ENCODE results near the gene TRIM6. TPM values are rescaled to one million over a fixed set of nuclear protein-coding genes. Genes with fewer than 3 reads are reported as not detected.
"Not testable (repeated sequence)": the region's sequence is repeated elsewhere in the genome, so short reads cannot be mapped to it uniquely, and the experiment has no call there.

TRIM6 gene
- total RNA-seq, 1 donor from 2014 or later: 0.64 TPM

GRCh38 chr11:5577101-5577500 lies 19.3 kb upstream of the TRIM6 start:
- DNase-seq: no peak
- Mint-ChIP-seq H3K4me1 (ENCODE audit: low read depth, unreplicated experiment) (no peaks in the 10 kb centered on the region), H3K27me3 (ENCODE audit: unreplicated experiment) (no peaks in the 10 kb centered on the region), H3K36me3 (ENCODE audit: unreplicated experiment) (no peaks in the 10 kb centered on the region), H3K9me3 (ENCODE audit: unreplicated experiment) (no peaks in the 10 kb centered on the region), H3K27ac (ENCODE audit: unreplicated experiment) (no peak overlapping the region), H3K4me3 (ENCODE audit: unreplicated experiment) (no peak overlapping the region)
- TF ChIP-seq, protein P1, sequence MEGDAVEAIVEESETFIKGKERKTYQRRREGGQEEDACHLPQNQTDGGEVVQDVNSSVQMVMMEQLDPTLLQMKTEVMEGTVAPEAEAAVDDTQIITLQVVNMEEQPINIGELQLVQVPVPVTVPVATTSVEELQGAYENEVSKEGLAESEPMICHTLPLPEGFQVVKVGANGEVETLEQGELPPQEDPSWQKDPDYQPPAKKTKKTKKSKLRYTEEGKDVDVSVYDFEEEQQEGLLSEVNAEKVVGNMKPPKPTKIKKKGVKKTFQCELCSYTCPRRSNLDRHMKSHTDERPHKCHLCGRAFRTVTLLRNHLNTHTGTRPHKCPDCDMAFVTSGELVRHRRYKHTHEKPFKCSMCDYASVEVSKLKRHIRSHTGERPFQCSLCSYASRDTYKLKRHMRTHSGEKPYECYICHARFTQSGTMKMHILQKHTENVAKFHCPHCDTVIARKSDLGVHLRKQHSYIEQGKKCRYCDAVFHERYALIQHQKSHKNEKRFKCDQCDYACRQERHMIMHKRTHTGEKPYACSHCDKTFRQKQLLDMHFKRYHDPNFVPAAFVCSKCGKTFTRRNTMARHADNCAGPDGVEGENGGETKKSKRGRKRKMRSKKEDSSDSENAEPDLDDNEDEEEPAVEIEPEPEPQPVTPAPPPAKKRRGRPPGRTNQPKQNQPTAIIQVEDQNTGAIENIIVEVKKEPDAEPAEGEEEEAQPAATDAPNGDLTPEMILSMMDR (IDR thresholded peaks at IDR 0.05; ENCODE audit: partially characterized antibody, unreplicated experiment): no peak

DNA sequence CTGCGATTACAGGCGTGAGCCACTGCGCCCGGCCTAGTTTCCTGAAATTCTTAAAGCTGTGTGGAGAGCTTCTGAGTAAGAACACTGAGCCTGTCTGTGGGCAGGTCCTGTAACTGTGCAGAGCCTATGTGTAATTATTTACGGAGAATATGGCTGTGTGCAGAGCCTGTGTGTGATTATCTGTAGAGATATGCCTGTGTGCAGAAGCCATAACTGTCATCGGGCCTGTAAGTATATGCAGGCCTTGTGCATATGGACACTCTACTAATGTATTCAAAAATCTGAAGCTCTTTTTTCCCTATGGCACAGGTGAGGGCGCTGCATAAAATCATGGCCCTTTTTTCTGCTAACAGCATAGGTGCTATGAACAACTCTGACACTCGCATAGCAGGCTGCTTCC lies 15.9 kb upstream of the TRIM6 start, which contains the start of gene OR52B6:
TSS of gene OR52B6 (plus strand) at position 301 of the 400 bp plus-strand sequence. CDS start at position 301, 0 bp downstream.
- H3K4me3 Mint-ChIP-seq (ENCODE audit: unreplicated experiment): no peak within 1 kb of the TSS
- H3K9me3 Mint-ChIP-seq (ENCODE audit: unreplicated experiment): no peaks in the 10 kb centered on the region
- H3K36me3 Mint-ChIP-seq (ENCODE audit: unreplicated experiment): no peaks in the 10 kb centered on the region
- no peaks in the 10 kb centered on the region for H3K27me3 Mint-ChIP-seq (ENCODE audit: unreplicated experiment)
- no peak for DNase-seq
- TF ChIP-seq, protein P1 (IDR thresholded peaks at IDR 0.05; ENCODE audit: partially characterized antibody, unreplicated experiment): no peak
- H3K4me1 Mint-ChIP-seq (ENCODE audit: low read depth, unreplicated experiment): no peaks in the 10 kb centered on the region
- no peak within 1 kb of the TSS for H3K27ac Mint-ChIP-seq (ENCODE audit: unreplicated experiment)

DNA sequence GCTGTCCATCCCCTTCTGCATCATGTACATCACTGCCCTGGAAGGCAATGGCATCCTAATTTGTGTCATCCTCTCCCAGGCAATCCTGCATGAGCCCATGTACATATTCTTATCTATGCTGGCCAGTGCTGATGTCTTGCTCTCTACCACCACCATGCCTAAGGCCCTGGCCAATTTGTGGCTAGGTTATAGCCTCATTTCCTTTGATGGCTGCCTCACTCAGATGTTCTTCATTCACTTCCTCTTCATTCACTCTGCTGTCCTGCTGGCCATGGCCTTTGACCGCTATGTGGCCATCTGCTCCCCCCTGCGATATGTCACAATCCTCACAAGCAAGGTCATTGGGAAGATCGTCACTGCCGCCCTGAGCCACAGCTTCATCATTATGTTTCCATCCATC lies 15.4 kb upstream of the TRIM6 start:
- no peaks in the 10 kb centered on the region for H3K9me3 Mint-ChIP-seq (ENCODE audit: unreplicated experiment)
- H3K27me3 Mint-ChIP-seq (ENCODE audit: unreplicated experiment): no peaks in the 10 kb centered on the region
- no peak overlapping the region for H3K27ac Mint-ChIP-seq (ENCODE audit: unreplicated experiment)
- no peaks in the 10 kb centered on the region for H3K36me3 Mint-ChIP-seq (ENCODE audit: unreplicated experiment)
- DNase-seq: no peak
- H3K4me3 Mint-ChIP-seq (ENCODE audit: unreplicated experiment): no peak overlapping the region
- H3K4me1 Mint-ChIP-seq (ENCODE audit: low read depth, unreplicated experiment): no peaks in the 10 kb centered on the region
- TF ChIP-seq, protein P1 (IDR thresholded peaks at IDR 0.05; ENCODE audit: partially characterized antibody, unreplicated experiment): no peak

DNA sequence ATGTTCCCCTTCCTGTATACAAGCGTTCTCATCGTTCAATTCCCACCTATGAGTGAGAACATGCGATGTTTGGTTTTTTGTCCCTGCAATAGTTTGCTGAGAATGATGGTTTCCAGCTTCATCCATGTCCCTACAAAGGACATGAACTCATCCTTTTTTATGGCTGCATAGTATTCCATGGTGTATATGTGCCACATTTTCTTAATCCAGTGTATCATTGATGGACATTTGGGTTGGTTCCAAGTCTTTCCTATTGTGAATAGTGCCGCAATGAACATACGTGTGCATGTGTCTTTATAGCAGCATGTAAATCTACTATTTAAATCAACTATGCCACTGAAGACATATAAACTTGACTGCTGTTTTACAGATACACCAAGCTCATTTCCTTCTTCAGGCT lies 12.0 kb upstream of the TRIM6 start:
- not testable (repeated sequence) for H3K9me3 Mint-ChIP-seq (ENCODE audit: unreplicated experiment); H3K27ac Mint-ChIP-seq (ENCODE audit: unreplicated experiment); H3K36me3 Mint-ChIP-seq (ENCODE audit: unreplicated experiment); H3K27me3 Mint-ChIP-seq (ENCODE audit: unreplicated experiment); H3K4me1 Mint-ChIP-seq (ENCODE audit: low read depth, unreplicated experiment); H3K4me3 Mint-ChIP-seq (ENCODE audit: unreplicated experiment); DNase-seq

GRCh38 chr11:5589906-5590305 lies 6.5 kb upstream of the TRIM6 start:
- not testable (repeated sequence) for DNase-seq; H3K36me3 Mint-ChIP-seq (ENCODE audit: unreplicated experiment); H3K4me3 Mint-ChIP-seq (ENCODE audit: unreplicated experiment); H3K9me3 Mint-ChIP-seq (ENCODE audit: unreplicated experiment); H3K27ac Mint-ChIP-seq (ENCODE audit: unreplicated experiment); H3K4me1 Mint-ChIP-seq (ENCODE audit: low read depth, unreplicated experiment); H3K27me3 Mint-ChIP-seq (ENCODE audit: unreplicated experiment)

GRCh38 chr11:5591613-5592012 lies 4.8 kb upstream of the TRIM6 start:
- peaks cover 5% of the 10 kb centered on the region for H3K27me3 Mint-ChIP-seq (ENCODE audit: unreplicated experiment)
- peaks cover 5% of the 10 kb centered on the region for H3K36me3 Mint-ChIP-seq (ENCODE audit: unreplicated experiment)
- H3K9me3 Mint-ChIP-seq (ENCODE audit: unreplicated experiment): peaks cover 3% of the 10 kb centered on the region
- no peaks in the 10 kb centered on the region for H3K4me1 Mint-ChIP-seq (ENCODE audit: low read depth, unreplicated experiment)
- H3K4me3 Mint-ChIP-seq (ENCODE audit: unreplicated experiment): no peak overlapping the region
- H3K27ac Mint-ChIP-seq (ENCODE audit: unreplicated experiment): no peak overlapping the region
- DNase-seq: no peak
- TF ChIP-seq, protein P1 (IDR thresholded peaks at IDR 0.05; ENCODE audit: partially characterized antibody, unreplicated experiment): no peak

Measured in glutamatergic neuron (in vitro differentiated cells).